GM12864 (cell line): Measurements from ENCODE around the gene OR9Q1.
"Not testable (repeated sequence)": the region's sequence is repeated elsewhere in the genome, so short reads cannot be mapped to it uniquely, and the experiment has no call there.

Source experiments
- DNase-seq: peaks from one replicate; pipeline ENCODE4 v3.0.0-alpha.2; 2011; ENCODE audit warnings: low read depth
- H3K4me3 ChIP-seq: 2 replicates; pipeline ENCODE4 v1.5.1; 2011; ENCODE audit warnings: mild to moderate bottlenecking, low read depth, low read length, control low read depth
- TF ChIP-seq, protein P1 (sequence below): IDR thresholded peaks from 2 replicates; pipeline ENCODE4 v1.5.1; 2011; ENCODE audit warnings: low read depth, mild to moderate bottlenecking, moderate library complexity, low read length, control low read depth, inconsistent platforms; ENCODE audit errors: missing control alignments

OR9Q1 gene

DNA sequence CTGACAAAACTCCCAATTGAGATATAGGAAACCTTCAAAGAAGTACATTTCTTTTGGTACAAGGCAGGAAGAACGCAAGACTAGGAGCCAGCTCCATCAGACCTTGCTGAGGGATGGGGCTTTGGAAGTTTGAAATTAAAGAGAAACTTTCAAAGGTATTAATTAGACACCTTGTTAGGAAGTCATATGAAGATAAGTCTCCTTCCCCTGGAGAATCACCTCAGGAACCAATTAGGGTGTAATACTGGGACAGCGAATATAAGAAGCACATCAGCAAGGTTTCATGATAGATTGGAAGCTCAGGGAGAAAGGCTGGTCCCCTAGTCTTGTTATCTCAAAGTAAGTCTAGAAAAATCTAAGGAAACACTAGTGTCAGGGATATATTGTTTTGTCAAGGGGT, 165.1 kb downstream of the OR9Q1 start, which contains the start of gene OR9Q2:
Gene OR9Q2 (plus strand): TSS at position 301 of the 400 bp plus-strand sequence. CDS start 1,421 bp downstream, outside the sequence.
- TF ChIP-seq, protein P1, sequence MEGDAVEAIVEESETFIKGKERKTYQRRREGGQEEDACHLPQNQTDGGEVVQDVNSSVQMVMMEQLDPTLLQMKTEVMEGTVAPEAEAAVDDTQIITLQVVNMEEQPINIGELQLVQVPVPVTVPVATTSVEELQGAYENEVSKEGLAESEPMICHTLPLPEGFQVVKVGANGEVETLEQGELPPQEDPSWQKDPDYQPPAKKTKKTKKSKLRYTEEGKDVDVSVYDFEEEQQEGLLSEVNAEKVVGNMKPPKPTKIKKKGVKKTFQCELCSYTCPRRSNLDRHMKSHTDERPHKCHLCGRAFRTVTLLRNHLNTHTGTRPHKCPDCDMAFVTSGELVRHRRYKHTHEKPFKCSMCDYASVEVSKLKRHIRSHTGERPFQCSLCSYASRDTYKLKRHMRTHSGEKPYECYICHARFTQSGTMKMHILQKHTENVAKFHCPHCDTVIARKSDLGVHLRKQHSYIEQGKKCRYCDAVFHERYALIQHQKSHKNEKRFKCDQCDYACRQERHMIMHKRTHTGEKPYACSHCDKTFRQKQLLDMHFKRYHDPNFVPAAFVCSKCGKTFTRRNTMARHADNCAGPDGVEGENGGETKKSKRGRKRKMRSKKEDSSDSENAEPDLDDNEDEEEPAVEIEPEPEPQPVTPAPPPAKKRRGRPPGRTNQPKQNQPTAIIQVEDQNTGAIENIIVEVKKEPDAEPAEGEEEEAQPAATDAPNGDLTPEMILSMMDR = no peak
- DNase-seq = no peak
- no peak within 1 kb of the TSS for H3K4me3 ChIP-seq

- DNase-seq = no peak
- TF ChIP-seq, protein P1 = no peak
- no peak overlapping the region for H3K4me3 ChIP-seq
These were observed 168.5 kb downstream of the OR9Q1 start for GRCh38 chr11:58192229-58192628.

- DNase-seq = no peak
- no peak overlapping the region for H3K4me3 ChIP-seq
- TF ChIP-seq, protein P1 = no peak
These were observed 169.7 kb downstream of the OR9Q1 start for GRCh38 chr11:58193391-58193790.

GRCh38 chr11:58195939-58196338, 172.3 kb downstream of the OR9Q1 start:
- no peak overlapping the region for H3K4me3 ChIP-seq
- TF ChIP-seq, protein P1 = no peak
- no peak for DNase-seq

GRCh38 chr11:58199271-58199670, 175.6 kb downstream of the OR9Q1 start:
- DNase-seq = no peak
- H3K4me3 ChIP-seq = no peak overlapping the region
- TF ChIP-seq, protein P1 = no peak

DNA sequence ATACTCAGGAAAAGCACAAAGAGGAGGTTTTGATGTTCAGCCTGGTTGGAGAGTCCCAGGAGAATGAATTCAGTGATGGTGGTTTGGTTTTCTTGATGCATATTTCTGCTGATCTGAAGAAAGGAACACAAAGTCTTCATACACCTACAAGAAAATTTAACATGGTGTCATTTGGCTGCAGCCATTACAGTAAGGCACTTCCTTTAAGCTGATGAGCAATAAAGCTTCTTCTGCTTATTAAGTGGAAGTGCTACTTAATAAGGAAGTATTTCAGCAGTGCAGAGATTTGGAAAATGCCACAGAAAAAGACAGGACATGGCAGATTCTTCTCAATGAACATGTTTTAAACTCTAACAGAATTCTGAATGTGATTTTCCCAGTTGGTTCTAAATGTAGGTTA, 180.4 kb downstream of the OR9Q1 start, which contains the start of gene OR1S2:
Gene OR1S2 (minus strand): TSS at position 101 of the 400 bp plus-strand sequence. CDS start 0 bp downstream, at position 101.
- no peak within 1 kb of the TSS for H3K4me3 ChIP-seq
- no peak for DNase-seq
- TF ChIP-seq, protein P1 = no peak

- not testable (repeated sequence) for DNase-seq, H3K4me3 ChIP-seq
These were observed 188.7 kb downstream of the OR9Q1 start, which contains the start of gene OR1S1 for GRCh38 chr11:58212420-58212819. Gene OR1S1 (plus strand): TSS chr11:58212720.

GRCh38 chr11:58216476-58216875, 192.8 kb downstream of the OR9Q1 start:
- DNase-seq = no peak
- TF ChIP-seq, protein P1 = no peak
- no peak overlapping the region for H3K4me3 ChIP-seq
